Fibroblast of mammary gland (primary cell): Measurements from ENCODE around the gene EEF1AKMT3.
A peak's percentile ranks its signal among the peaks of the same experiment; 100 is the strongest.

ENCODE experiments used
- DNase-seq: peaks from one replicate; pipeline ENCODE4 v3.0.0-alpha.2; 2010; ENCODE audit warnings: low read depth
- H3K4me3 ChIP-seq: 2 replicates; pipeline ENCODE4 v1.5.1; 2011; ENCODE audit warnings: low read depth, mild to moderate bottlenecking, low read length, moderate library complexity; ENCODE audit not compliant: control insufficient read depth
- TF ChIP-seq, protein P1 (sequence below): conservative IDR thresholded peaks from 2 replicates; pipeline ENCODE4 v1.5.1; 2011; ENCODE audit warnings: low read depth, low read length, inconsistent platforms; ENCODE audit not compliant: control insufficient read depth, insufficient read depth

Gene EEF1AKMT3

GRCh38 chr12:57775044-57775443, 2.6 kb downstream of the EEF1AKMT3 start:
- DNase-seq = no peak
- H3K4me3 ChIP-seq = no peak overlapping the region
- TF ChIP-seq, protein P1, sequence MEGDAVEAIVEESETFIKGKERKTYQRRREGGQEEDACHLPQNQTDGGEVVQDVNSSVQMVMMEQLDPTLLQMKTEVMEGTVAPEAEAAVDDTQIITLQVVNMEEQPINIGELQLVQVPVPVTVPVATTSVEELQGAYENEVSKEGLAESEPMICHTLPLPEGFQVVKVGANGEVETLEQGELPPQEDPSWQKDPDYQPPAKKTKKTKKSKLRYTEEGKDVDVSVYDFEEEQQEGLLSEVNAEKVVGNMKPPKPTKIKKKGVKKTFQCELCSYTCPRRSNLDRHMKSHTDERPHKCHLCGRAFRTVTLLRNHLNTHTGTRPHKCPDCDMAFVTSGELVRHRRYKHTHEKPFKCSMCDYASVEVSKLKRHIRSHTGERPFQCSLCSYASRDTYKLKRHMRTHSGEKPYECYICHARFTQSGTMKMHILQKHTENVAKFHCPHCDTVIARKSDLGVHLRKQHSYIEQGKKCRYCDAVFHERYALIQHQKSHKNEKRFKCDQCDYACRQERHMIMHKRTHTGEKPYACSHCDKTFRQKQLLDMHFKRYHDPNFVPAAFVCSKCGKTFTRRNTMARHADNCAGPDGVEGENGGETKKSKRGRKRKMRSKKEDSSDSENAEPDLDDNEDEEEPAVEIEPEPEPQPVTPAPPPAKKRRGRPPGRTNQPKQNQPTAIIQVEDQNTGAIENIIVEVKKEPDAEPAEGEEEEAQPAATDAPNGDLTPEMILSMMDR = no peak

GRCh38 chr12:57775563-57776246, 3.3 kb downstream of the EEF1AKMT3 start:
- H3K4me3 ChIP-seq = no peak overlapping the region
- DNase-seq = no peak
- TF ChIP-seq, protein P1 = no peak

DNA sequence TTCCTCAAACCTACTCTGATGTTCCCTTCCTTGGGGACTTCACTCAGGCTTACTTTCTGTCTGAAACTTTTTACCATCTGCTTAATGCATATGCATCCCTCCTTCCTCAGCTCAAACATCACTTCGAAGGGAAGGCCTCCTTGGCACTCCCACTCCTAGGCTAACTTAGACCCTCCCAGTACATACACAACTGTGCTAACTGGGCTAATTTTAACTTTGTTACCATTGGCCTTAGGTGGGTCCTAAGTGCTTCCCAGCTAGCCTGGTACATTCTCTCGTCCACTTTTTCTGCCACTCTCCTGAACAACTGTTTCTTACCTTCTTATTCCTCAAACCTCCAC, 3.8 kb downstream of the EEF1AKMT3 start:
- TF ChIP-seq, protein P1 = no peak
- H3K4me3 ChIP-seq = no peak overlapping the region
- DNase-seq = no peak

- no peak overlapping the region for H3K4me3 ChIP-seq
- no peak for DNase-seq
- TF ChIP-seq, protein P1 = no peak
Measured at GRCh38 chr12:57777367-57777766, 5.0 kb downstream of the EEF1AKMT3 start.

GRCh38 chr12:57777911-57778310, 5.5 kb downstream of the EEF1AKMT3 start:
- TF ChIP-seq, protein P1 = no peak
- DNase-seq = no peak
- no peak overlapping the region for H3K4me3 ChIP-seq

DNA sequence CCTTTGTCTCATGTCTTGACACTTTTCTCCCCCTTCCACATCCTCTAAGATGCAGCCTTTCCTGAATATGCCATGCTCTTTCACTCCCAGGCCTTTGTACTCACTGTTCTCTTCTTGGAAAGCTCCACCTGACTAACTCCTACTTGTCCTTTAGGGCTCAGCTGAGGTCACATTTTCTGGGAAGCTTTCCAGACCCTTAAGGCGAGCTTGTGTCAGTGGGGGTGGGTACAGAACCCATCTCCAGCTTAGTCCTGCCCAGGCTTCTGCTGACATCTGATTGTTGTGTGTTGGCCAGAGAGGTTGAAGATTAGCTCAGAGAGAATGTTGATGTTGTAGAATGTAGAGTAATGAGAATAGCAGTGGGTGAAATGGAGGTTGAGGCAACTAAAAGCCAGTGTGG, 7.3 kb downstream of the EEF1AKMT3 start:
- DNase-seq = peak; percentile 47
- no peak overlapping the region for H3K4me3 ChIP-seq
- TF ChIP-seq, protein P1 = no peak
